Measurements from ENCODE around the gene PODXL.

The PODXL gene
- total RNA-seq = 0.46 to 4.0 (median 1.4) reads per million in 9 experiments

DNA sequence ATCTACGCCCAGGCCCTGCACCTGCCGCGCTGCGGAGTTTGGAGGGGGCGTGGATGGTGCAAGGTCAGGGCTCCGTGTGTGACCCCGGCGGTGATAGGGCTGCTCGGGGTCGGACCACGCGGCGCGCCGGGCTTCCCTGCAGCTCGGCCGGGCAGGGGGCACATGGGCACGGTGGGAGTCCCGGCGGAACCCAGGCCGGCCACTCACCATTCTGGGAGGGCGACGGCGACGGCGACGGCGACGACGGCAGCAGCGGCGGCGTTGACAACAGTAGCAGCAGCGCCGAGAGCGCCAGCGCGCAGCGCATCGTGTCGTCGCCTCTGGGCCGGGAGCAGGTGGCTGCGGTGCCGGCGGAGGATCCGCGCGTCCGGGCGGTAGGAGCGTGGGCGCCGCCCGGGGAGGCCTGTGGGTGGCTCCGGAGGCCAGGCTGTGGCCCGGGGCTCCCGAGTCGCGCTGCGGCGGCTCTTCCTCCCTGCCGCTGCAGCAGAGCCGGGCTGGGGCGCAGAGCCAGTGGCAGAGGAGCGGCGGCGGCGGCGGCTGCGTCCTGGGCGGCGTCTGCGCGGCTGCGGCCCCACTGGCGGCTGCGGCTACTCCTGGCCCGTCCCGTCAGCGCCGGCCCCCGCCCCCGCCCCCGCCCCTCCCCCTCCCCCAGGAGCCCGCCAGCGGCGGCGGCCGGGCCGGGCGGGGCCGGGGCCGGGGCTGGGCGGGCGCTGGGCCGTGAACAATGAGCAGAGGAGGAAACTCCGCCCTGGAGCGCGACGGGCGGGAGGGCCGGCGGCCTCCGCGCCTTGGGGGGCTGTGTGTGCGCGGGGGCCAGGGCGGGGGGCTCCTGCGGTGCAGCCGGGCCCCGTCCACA lies at the start of gene PODXL:
PODXL (minus strand) TSS at position 576 of the 856 bp plus-strand sequence; CDS start at position 307, 269 bp downstream.
- ATAC-seq (replicated peaks) = peak; percentile 78
- peaks cover 16 to 17% of the 10 kb centered on the region in 2 donors for H3K27me3 Mint-ChIP-seq

DNA sequence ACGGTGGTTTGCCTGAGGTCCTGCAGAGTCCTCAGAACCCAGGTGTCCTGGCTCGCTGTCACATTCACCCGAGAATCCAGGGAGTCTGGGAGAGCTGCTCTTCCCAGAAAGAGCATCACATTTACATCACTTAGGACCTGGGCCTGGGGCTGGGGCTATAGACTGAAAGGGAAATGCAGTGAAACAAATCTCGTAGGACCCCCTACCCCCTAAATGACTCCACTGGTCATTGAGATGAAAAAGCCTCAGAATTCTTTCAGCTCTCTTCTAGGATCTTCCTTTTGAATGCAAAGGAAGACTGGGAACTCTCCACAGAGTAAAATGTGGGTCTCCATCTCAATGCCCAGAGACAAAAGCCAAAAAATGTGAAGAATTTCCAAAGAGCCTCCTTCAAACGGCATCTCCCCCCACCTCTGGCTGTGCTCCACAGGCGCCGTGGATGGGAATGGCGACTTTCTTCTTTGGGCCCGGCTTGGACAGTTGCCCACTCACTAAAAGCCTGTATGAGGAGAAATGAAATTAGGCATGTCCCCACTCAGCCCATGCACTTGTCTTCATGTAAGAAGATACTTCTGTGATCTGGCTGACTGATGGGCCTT lies 49.0 kb upstream of the PODXL start:
- Mint-ChIP-seq H3K36me3 (ENCODE audit: insufficient read depth) (no peaks in the 10 kb centered on the region), H3K27me3 (peaks cover 41 to 74% of the 10 kb centered on the region in 2 donors), H3K4me3 (no peak overlapping the region), H3K27ac (no peak overlapping the region), H3K4me1 (ENCODE audit: low read depth in 2 of 2) (peaks cover 5 to 9% of the 10 kb centered on the region in 2 donors), H3K9me3 (no peaks in the 10 kb centered on the region)
- ATAC-seq (replicated peaks) (no peak), DNase-seq (no peak)

More for the DNA sequence above, at the start of gene PODXL:
- peak; percentile 46 to 65 (median 56) for DNase-seq
- Mint-ChIP-seq H3K27ac (peak within 1 kb of the TSS in 1 of 2 donors; percentile 60), H3K4me3 (peak within 1 kb of the TSS; percentile 82 to 88), H3K36me3 (ENCODE audit: insufficient read depth) (no peaks in the 10 kb centered on the region), H3K4me1 (ENCODE audit: low read depth in 2 of 2) (peaks cover 4 to 10% of the 10 kb centered on the region in 2 donors), H3K9me3 (no peaks in the 10 kb centered on the region)

DNA sequence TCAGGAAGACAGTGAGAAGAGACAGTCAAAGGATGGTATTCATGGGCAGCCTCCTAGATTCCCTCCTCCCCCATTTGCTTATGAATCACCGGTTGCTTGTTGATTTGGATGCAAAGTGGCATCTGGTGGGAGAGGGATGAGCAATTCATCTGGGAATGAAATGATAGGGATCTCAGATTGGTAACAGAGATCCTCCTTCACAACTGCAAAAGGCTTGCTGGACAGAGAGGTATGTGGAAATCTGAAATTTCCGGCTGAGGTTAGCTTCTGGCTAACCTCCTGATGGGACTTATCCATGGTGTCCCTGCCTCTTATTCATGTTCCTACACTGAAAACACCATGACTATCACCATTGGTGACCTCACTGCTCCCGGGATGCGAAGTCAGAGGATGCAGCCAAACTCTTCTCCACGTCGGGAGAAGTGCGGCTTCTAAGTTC lies 48.4 kb upstream of the PODXL start:
- DNase-seq (no peak), ATAC-seq (replicated peaks) (no peak)
- H3K27me3 Mint-ChIP-seq = peaks cover 41 to 78% of the 10 kb centered on the region in 2 donors
- no peaks in the 10 kb centered on the region for H3K9me3 Mint-ChIP-seq
- H3K4me1 Mint-ChIP-seq (ENCODE audit: low read depth in 2 of 2) = peaks cover 5 to 9% of the 10 kb centered on the region in 2 donors
- no peak overlapping the region for H3K4me3 Mint-ChIP-seq
- H3K36me3 Mint-ChIP-seq (ENCODE audit: insufficient read depth) = no peaks in the 10 kb centered on the region
- no peak overlapping the region for H3K27ac Mint-ChIP-seq

DNA sequence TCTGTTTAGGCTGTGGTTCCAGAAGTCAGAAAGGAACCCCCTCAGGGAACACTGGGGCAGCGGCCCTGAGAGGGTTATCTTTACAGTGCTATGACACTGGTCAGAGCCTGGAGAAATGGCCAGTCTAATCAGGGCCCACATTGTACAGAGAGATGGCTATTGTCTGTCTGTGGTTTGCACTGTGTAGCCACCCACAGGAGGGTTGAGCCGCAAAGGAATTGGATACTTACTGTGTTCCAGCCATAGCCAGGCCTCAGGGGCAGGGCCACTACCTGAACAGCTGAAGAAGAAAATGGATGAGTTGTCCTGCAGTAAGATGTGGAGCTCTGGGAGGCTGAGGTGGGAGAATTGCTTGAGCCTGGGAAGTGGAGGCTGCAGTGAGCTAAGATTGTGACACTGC lies 47.5 kb upstream of the PODXL start:
- DNase-seq = no peak
- H3K4me3 Mint-ChIP-seq = no peak overlapping the region
- no peak overlapping the region for H3K27ac Mint-ChIP-seq
- H3K4me1 Mint-ChIP-seq (ENCODE audit: low read depth in 2 of 2) = peaks cover 5 to 9% of the 10 kb centered on the region in 2 donors
- H3K36me3 Mint-ChIP-seq (ENCODE audit: insufficient read depth) = no peaks in the 10 kb centered on the region
- peaks cover 41 to 80% of the 10 kb centered on the region in 2 donors for H3K27me3 Mint-ChIP-seq
- no peak for ATAC-seq (replicated peaks)
- no peaks in the 10 kb centered on the region for H3K9me3 Mint-ChIP-seq

DNA sequence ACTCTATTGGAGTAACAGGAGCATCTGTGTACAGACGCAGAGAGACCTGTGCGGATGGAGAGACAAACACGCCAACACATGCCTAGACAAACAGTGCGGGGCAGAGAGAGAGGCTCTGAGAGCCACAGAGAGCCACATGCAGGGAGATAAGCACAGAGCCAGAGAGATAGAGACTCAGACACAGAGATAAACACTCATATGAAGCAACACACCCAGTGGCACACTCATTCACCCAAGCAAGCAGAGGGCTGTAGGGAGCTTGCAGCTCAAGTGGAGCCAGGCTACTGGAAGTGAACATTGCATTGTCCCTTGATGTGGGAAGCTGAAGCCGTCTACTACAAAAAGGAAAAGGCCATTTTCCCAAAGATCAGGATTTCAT lies 46.6 kb upstream of the PODXL start:
- no peaks in the 10 kb centered on the region for H3K9me3 Mint-ChIP-seq
- peaks cover 5 to 9% of the 10 kb centered on the region in 2 donors for H3K4me1 Mint-ChIP-seq (ENCODE audit: low read depth in 2 of 2)
- no peaks in the 10 kb centered on the region for H3K36me3 Mint-ChIP-seq (ENCODE audit: insufficient read depth)
- peaks cover 41 to 81% of the 10 kb centered on the region in 2 donors for H3K27me3 Mint-ChIP-seq
- DNase-seq (no peak), ATAC-seq (replicated peaks) (no peak)
- no peak overlapping the region for H3K27ac Mint-ChIP-seq
- H3K4me3 Mint-ChIP-seq = no peak overlapping the region

DNA sequence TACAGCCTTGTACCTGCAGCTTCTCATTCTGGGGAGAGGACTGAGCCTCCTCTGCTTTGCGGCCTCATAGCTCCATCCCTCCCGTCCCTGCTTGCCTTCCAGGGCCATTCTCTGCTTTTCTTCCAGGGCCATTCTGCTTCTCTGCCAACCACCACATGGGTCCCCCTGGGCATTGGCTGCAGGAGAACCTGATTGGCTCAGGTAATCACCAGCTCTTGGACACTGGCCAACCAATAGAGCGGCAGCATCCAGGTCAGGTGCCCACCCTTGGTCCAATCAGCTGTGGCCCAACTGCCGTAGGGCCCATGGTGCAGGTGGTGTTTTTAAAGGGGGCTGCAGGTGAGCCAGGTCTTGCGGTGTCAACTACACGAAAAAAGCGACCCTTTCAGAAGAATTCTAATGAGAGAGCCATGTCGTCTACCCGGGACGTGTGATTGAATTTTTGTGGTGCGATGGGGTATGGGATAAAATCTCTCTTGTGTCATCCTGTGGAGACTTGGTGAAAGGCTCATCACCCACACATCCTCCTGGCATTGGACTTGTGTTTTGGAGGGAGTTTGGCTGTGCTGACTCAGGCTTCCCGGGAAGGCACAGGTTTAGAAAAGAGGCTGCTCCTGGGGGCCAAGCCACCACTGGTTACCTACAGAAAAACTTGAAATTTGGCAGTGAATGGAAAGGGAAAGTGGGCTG lies 46.0 kb upstream of the PODXL start:
- peaks cover 38 to 76% of the 10 kb centered on the region in 2 donors for H3K27me3 Mint-ChIP-seq
- peaks cover 5 to 9% of the 10 kb centered on the region in 2 donors for H3K4me1 Mint-ChIP-seq (ENCODE audit: low read depth in 2 of 2)
- no peak for ATAC-seq (replicated peaks)
- DNase-seq = no peak
- H3K9me3 Mint-ChIP-seq = no peaks in the 10 kb centered on the region
- no peak overlapping the region for H3K27ac Mint-ChIP-seq
- no peaks in the 10 kb centered on the region for H3K36me3 Mint-ChIP-seq (ENCODE audit: insufficient read depth)
- H3K4me3 Mint-ChIP-seq = no peak overlapping the region

DNA sequence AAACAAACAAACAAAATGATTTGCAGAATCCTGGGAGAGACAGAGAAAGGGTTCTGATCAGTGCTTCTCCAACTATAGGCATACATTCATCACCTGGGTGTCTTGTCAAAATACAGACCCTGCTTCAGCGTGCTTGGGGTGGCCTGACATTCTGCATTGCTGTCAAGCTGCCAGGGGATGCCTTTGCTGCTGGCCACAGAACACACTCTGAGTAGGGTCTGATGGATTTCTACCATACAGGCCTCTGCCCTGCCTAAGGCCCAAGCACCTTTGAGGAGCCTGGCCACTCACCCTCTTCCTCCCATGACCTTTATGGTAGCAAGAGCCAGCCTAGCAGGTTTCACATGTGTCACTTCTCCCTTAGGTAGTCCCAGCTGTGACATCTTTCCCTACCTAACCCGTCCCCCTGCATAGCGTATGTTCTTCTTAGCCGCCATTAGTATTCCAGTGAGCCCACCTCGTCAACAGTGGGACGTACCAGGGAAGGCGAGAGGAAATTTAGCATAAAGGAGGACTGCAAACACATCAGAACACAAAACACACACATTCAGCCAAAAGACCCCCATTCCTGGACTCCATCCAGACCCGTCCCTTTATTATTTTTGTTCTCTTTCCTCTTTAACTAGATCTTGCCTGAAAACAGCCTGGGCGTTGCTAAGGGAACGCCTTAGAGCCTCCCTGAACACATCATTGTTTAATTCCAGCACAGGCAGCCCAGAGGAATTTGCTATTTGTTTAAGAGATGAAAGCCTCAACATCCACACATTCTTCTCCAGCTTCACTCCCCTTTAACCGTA lies 43.9 kb upstream of the PODXL start:
- no peak overlapping the region for H3K27ac Mint-ChIP-seq
- H3K27me3 Mint-ChIP-seq = peaks cover 25 to 54% of the 10 kb centered on the region in 2 donors
- ATAC-seq (replicated peaks) (no peak), DNase-seq (no peak)
- peaks cover 4% of the 10 kb centered on the region for H3K36me3 Mint-ChIP-seq (ENCODE audit: insufficient read depth)
- H3K4me1 Mint-ChIP-seq (ENCODE audit: low read depth in 2 of 2) = no peaks in the 10 kb centered on the region
- H3K9me3 Mint-ChIP-seq = no peaks in the 10 kb centered on the region
- H3K4me3 Mint-ChIP-seq = no peak overlapping the region

DNA sequence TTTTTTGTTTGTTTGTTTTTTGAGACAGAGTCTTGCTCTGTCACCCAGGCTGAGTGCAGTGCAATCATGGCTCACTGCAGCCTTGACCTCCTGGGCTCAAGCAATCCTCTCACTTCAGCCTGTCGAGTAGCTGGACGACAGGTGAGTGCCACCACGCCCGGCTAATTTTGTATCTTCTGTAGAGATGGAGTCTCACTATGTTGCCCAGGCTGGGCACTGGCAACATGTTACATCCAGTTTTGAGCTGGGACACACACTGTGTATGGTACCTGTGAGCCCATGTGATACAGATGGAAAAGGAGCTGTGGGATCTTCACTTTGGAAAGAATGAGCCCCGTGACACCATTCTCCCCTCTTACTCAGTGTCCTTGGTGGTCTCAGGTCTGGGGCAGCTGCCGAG lies 40.4 kb upstream of the PODXL start:
- Mint-ChIP-seq H3K9me3 (no peaks in the 10 kb centered on the region), H3K4me3 (no peak overlapping the region), H3K36me3 (ENCODE audit: insufficient read depth) (peaks cover 4% of the 10 kb centered on the region), H3K27ac (no peak overlapping the region), H3K4me1 (ENCODE audit: low read depth in 2 of 2) (no peaks in the 10 kb centered on the region), H3K27me3 (peaks cover 18 to 51% of the 10 kb centered on the region in 2 donors)
- no peak for ATAC-seq (replicated peaks)
- no peak for DNase-seq

DNA sequence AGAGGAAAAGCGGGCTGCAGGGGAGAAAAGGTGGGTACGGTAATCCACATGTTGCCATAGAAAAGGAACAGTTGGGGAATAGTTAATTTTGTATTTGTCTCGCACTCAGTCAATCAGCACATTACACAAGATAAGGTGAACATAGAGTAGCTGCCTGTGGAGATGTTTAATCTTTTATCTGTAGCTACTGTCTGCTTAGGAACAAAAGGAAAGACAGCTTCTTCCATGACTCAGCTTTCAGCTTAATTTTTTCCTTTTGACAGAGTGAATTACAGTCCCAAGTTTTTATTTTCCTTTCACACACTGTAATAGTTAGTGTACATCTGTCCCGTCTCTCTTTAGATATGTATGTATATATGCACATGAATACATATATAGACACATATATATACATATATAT lies 39.3 kb upstream of the PODXL start:
- H3K36me3 Mint-ChIP-seq (ENCODE audit: insufficient read depth) = peaks cover 4% of the 10 kb centered on the region

DNA sequence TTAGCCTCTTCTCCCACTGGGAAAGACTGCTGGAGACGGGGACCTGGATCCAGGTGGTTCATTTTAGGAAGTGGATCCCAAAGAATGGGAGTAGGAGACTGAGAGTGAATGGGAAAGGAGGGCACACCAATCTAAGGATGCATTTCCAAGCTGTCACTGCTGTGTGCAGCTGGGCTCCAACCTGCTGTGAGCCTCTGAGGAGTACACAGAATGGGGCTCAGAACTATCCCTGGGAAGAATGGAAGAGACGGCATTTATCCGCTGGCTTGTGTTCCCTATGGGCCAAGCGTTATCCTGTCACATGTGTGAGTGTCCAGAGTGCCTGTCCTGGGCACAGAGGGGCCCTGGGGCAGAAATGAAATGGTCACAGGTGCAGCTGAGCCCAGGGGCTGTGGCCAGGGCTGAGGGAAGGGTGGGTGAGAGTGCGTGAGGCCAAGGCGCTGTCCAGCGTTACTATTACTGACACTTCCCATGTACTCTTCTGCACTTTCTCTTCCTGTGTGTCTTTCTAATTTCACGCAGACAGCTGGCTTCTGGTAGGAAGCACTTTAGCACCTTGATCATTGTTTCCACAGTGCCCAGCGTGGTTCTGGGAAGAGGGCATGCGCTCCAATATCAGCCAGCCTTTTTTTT lies 35.4 kb upstream of the PODXL start:
- Mint-ChIP-seq H3K27me3 (peaks cover 23 to 32% of the 10 kb centered on the region in 2 donors), H3K4me1 (ENCODE audit: low read depth in 2 of 2) (no peaks in the 10 kb centered on the region), H3K9me3 (no peaks in the 10 kb centered on the region), H3K27ac (no peak overlapping the region), H3K4me3 (no peak overlapping the region), H3K36me3 (ENCODE audit: insufficient read depth) (peaks cover 3% of the 10 kb centered on the region)
- ATAC-seq (replicated peaks) (no peak), DNase-seq (no peak)

More for the DNA sequence above, 39.3 kb upstream of the PODXL start:
- Mint-ChIP-seq H3K4me1 (ENCODE audit: low read depth in 2 of 2) (no peaks in the 10 kb centered on the region), H3K27me3 (peaks cover 23 to 48% of the 10 kb centered on the region in 2 donors), H3K4me3 (no peak overlapping the region), H3K9me3 (no peaks in the 10 kb centered on the region), H3K27ac (no peak overlapping the region)
- ATAC-seq (replicated peaks) (no peak), DNase-seq (no peak)

DNA sequence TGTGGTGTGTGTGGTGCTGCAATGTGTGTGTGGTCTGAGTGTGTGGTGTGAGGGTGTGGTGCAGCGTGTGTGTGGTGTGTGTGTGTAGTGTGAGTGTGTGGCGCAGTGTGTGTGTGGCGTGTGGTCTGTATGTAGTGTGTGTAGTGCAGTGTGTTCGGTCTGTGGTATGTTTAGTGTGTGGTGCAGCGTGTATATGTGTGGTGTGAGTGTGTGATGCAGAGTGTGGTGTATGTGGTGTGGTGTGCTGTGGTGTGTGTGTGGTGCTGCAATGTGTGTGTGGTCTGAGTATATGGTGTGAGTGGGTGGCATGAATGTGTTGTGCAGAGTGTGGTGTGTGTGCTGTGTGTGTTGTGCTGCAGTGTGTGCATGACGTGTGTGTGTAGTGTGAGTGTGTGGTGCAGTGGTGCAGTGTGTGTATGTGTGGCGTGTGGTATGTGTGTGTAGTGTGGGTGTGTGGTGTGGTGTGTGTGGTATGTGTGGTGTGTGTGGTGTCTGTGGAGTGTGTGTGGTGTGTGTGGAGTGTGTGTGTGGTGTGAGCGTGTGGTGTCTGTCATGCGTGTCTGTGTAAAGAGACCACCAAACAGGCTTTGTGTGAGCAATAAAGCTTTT lies 31.0 kb upstream of the PODXL start:
- no peak overlapping the region for H3K4me3 Mint-ChIP-seq
- ATAC-seq (replicated peaks) (no peak), DNase-seq (no peak)
- H3K9me3 Mint-ChIP-seq = no peaks in the 10 kb centered on the region
- no peaks in the 10 kb centered on the region for H3K4me1 Mint-ChIP-seq (ENCODE audit: low read depth in 2 of 2)
- no peaks in the 10 kb centered on the region for H3K36me3 Mint-ChIP-seq (ENCODE audit: insufficient read depth)
- no peak overlapping the region for H3K27ac Mint-ChIP-seq
- peaks cover 11 to 13% of the 10 kb centered on the region in 2 donors for H3K27me3 Mint-ChIP-seq

DNA sequence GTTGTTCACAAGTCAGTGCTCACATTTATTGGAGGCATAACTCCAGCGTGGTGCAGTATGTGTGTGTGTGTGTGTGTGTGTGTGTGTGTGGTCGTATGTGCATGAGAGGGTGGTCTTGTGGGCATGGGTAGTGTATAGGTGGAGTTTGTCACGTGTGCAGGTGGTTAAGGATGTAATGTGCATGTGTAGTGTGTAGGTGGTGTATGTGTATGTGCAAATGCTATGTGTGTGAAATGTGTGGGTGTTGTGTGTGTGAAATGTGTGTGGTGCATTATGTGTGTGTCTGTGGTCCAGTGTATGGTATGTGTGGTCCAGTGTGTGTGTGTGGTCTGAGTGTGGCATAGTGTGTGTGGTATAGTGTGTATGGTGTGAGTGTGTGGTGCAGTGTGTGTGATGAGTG lies 30.3 kb upstream of the PODXL start:
- no peak for ATAC-seq (replicated peaks)
- no peaks in the 10 kb centered on the region for H3K4me1 Mint-ChIP-seq (ENCODE audit: low read depth in 2 of 2)
- no peaks in the 10 kb centered on the region for H3K36me3 Mint-ChIP-seq (ENCODE audit: insufficient read depth)
- H3K9me3 Mint-ChIP-seq = no peaks in the 10 kb centered on the region
- H3K4me3 Mint-ChIP-seq = no peak overlapping the region
- DNase-seq = no peak
- peaks cover 8 to 10% of the 10 kb centered on the region in 2 donors for H3K27me3 Mint-ChIP-seq
- H3K27ac Mint-ChIP-seq = no peak overlapping the region
